Measurements from ENCODE around the gene FIGLA.

DNA sequence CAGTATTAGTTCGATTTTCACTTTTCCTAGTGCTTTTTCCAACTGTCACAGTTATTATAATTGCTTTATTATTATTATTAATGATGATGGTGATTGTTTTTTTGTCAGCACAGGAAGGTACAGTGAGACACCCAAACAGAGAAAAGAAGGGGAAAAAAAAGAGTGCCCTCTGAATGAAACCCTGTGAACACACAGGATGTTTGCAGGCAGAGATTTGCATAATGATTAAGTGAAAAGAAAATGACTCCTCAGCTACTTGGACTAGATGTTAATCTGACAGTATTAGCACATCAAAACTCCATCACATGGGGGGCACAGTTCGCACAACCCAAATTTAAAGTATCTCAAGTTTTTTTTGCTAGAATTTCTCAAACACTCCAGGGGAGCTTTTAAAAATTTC, 55.4 kb downstream of the FIGLA start:
- no peak for TF ChIP-seq EZH2 (IDR thresholded peaks at IDR 0.05; ENCODE audit: borderline replicate concordance, low read depth, low read length, poor library complexity, severe bottlenecking)
- TF ChIP-seq CTCF (conservative IDR thresholded peaks at IDR 0.05; ENCODE audit: low read depth, low read length): no peak

Measured in A673 (cell line).